HG02571 (cell line): ENCODE results near the gene TENM3.

Experiments
- ATAC-seq: cut with Tn5 transposase; IDR thresholded peaks from one replicate; pipeline ENCODE4 v1.9.1; 2021; ENCODE audit warnings: mild to moderate bottlenecking, moderate library complexity; ENCODE audit not compliant: unreplicated experiment

The TENM3 gene

DNA sequence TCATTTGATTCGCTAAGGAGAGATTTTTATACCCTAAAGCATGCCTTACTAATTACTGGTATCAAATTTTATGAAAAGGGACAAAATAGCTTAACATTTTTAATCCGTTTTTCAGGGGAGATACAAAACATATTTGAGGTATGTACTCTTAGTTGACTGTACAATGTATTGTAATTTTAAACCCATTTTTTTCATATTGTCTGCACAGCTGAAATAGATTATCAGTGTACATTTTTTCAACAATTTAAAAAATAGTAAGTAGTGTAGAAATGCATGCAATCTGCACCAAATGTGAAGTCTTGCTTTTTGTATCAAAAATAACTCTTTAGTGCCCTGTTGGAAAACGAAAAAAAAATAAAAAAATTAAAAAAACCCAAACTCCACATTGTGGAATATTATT, 82.2 kb downstream of the TENM3 start:
- ATAC-seq, result no peak

GRCh38 chr4:182325848-182326255, 82.7 kb downstream of the TENM3 start:
- no peak for ATAC-seq

DNA sequence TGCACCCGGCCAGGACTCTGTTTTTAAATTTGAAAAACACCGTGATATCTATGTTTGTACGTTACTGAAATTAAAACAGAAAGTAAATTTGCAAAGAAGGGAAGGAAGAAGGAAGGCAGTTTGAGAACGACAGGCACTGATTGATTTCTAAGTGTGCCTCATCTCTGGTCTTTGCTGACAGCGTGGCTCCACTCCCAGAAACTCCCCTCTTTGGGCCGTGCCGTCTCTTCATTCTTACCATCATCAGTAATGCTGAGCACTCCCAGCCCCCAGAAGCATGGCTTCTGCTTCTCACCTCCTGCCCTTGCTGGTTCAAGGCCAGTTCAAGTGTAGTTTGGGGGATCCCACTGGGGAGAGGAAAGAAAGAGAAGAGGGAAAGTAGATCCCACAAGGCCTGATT, 85.3 kb downstream of the TENM3 start:
- no peak for ATAC-seq

DNA sequence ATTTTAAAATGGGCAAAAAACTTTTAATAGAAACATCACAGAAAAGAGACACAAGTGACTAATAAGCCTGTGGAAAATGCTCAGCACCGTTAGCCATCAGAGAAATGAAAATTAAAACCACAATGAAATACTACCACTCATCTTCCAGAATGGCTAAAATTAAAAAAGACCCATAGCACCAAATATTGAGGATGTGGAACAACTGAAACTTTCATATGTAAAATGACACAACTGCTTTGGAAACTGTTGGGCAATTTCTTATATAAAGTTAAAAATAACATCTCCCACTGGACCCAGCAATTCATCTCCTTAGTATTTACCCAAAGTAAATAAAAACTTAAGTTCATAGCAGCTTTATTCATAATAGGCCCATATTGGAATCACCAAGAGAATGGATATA, 94.2 kb downstream of the TENM3 start:
- no peak for ATAC-seq

DNA sequence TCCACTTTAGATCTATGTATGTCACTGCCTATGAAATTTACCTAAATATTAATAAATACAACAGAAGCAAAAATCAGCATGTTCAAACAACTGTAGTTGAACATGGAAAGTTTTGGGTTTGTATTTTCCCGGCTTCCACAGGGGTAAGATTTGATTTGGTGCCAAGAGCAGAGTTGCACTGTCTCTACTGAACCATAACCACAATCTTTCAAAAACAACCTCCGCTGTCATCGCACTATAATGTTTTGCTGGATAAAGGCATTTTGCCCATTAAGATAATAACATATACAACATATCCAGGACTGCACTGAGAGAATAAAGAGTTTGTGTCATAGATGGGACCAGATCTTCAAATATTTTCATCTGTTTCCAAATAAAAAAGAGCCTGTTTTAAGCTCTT, 94.9 kb downstream of the TENM3 start:
- no peak for ATAC-seq

- ATAC-seq, result no peak
These were observed 95.5 kb downstream of the TENM3 start for GRCh38 chr4:182338746-182339145.

- no peak for ATAC-seq
These were observed 96.0 kb downstream of the TENM3 start for GRCh38 chr4:182339221-182339641.

DNA sequence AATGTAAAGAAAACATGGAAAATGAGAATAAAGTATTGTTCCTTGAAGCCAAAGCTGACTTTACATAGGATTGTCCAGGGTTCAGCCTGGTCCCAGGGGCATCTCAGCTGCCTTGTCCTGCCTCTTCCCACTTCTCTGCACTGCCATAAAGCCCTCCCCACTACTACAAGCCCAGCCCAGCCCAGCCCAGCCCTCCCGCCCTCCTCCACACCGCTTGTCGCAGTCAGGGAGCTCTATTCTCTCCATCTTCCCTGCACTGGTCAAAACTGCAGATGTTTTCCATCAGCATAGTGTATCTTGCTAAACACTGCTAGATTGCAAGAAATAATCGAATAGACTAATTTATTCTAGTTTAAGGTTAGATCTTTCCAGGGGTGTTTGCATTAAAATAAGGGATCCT, 100.3 kb downstream of the TENM3 start:
- no peak for ATAC-seq

- no peak for ATAC-seq
These were observed 101.8 kb downstream of the TENM3 start for GRCh38 chr4:182344968-182345367.

- no peak for ATAC-seq
These were observed 103.0 kb downstream of the TENM3 start for GRCh38 chr4:182346250-182346649.

- ATAC-seq, result no peak
These were observed 103.6 kb downstream of the TENM3 start for GRCh38 chr4:182346675-182347375.

GRCh38 chr4:182348779-182349326, 105.7 kb downstream of the TENM3 start:
- no peak for ATAC-seq

DNA sequence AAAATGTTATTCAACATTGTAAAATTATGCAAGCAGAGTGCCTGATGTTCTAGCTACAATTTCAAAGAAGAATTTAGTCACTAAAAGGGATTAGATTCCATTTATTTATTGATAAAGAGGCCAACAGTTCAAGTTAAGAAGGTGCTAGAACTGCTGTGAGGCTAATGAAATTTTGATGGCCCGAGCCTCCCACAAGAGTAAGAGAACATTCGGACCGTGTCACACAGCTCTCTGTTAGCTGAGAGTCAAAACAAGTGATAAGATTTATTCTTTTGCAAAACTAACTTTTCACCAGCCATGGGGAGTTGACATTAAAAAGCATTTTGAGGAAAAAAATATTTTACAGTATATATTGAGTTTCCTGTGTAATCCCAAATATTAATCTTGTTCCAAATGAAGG, 106.8 kb downstream of the TENM3 start:
- ATAC-seq, result no peak

- ATAC-seq, result no peak
These were observed 108.3 kb downstream of the TENM3 start for GRCh38 chr4:182351485-182351884.

- no peak for ATAC-seq
These were observed 110.9 kb downstream of the TENM3 start for GRCh38 chr4:182354106-182354505.

GRCh38 chr4:182354867-182355266, 111.7 kb downstream of the TENM3 start:
- no peak for ATAC-seq

DNA sequence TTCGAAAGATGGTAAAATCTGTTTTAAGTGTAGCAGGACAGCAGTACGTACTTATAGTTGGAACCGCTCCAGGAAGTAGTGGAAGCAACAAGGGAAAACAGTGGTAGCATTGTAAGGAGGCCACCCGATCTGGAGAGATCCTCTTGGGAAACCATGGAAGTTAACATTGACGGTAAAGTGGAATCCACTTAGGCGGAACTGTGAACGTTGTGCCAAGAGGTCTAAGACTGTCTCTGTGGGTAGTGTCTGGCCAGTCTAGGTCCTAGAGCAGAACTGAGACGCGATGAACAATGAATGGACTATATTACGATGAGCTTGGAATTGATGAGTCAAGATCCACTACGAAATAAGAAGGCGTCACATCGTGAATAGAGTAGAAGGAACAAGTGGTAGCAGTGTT, 124.0 kb downstream of the TENM3 start:
- no peak for ATAC-seq

DNA sequence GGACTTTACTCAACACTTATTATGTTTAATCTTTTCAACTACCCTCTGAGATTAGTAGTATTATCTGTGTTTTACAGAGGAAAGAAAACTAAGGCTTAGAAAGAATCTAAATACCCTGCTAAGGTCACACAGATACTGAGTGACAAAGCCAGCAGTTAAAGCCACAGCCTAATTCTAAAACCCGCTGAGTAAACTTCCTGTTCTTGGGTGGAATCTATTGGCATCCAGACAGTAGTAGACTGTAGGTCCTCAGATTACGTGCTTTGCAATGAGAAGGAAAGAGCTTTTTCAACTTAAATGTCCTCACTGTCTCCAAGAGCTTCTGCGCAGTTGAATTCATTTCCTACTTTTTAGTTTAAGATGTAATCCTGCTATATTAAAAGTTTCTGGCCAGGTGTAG, 126.0 kb downstream of the TENM3 start:
- ATAC-seq, result no peak

GRCh38 chr4:182370491-182370890, 127.3 kb downstream of the TENM3 start:
- no peak for ATAC-seq

DNA sequence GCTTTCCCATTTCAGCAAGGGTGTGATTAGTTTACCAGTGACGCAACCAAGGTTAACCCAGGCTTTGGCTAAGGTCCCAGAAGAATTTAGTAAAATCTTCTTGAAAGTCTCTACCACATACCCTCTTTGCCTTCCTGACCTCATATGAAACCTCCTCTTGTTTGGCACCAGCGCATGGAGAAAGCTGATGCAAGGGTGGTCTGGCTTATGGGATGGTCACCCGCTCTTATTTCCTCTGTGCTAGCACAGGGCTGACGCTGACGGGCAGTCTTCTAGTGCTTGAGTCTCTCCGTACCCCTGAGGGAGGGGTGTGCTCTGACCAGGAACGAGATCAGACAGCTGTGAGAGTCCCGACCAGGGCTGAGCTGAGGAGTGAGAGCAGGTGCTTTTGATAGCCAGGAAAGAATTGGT, 137.6 kb downstream of the TENM3 start:
- no peak for ATAC-seq

GRCh38 chr4:182382941-182383340, 139.7 kb downstream of the TENM3 start:
- no peak for ATAC-seq

- ATAC-seq, result no peak
These were observed 141.5 kb downstream of the TENM3 start for GRCh38 chr4:182384631-182385091.

GRCh38 chr4:182385897-182386296, 142.7 kb downstream of the TENM3 start:
- ATAC-seq, result no peak
